NT2/D1 (cell line): ENCODE results near the gene SLC36A1.

Experiments used
- SUZ12 ChIP-seq: IDR thresholded peaks from 2 replicates; pipeline ENCODE4 v1.6.1; 2011; ENCODE audit not compliant: insufficient read length, insufficient read depth; ENCODE audit errors: extremely low read depth
- YY1 ChIP-seq: IDR thresholded peaks from 2 replicates; pipeline ENCODE4 v1.6.1; 2011; ENCODE audit not compliant: insufficient read length, insufficient read depth
- ZNF274 ChIP-seq: IDR thresholded peaks from 2 replicates; pipeline ENCODE4 v1.6.1; 2011; ENCODE audit warnings: mild to moderate bottlenecking, low read depth, low read length

- TF ChIP-seq SUZ12, result no peak
- no peak for TF ChIP-seq YY1
- no peak for TF ChIP-seq ZNF274
These were observed 22.4 kb upstream of the SLC36A1 start for GRCh38 chr5:151424892-151425523.
